ENCODE measurements around the gene AASDH. TPM values are rescaled to one million over a fixed set of nuclear protein-coding genes. Genes with fewer than 3 reads are reported as not detected.
A peak's percentile ranks its signal among the peaks of the same experiment; 100 is the strongest.

The AASDH gene
- polyA plus RNA-seq, 1 of the 3 experiments (the other 2 are of a cell fraction), result 4.4 TPM

- H3K27ac ChIP-seq (ENCODE audit: low read depth in 2 of 2, low read length in 1 of 2), result peak overlapping the region; percentile 92 to 95
- peak overlapping the region; percentile 65 for H2AFZ ChIP-seq (ENCODE audit: low read depth)
- H3K27me3 ChIP-seq (ENCODE audit: insufficient read depth), result no peaks in the 10 kb centered on the region
- peaks cover 16% of the 10 kb centered on the region for H3F3A ChIP-seq (replicated peaks; ENCODE audit: insufficient read depth)
- POLR2A ChIA-PET, result interaction anchor here (1.4 to 2.6 kb wide), 2 partner anchors 23 to 26 kb away, joined by 5 to 15 read pairs; partner anchors contain the start of genes AASDH, PAICS and PPAT
- peak overlapping the region; percentile 40 to 55; a peak in 2 of 4 replicates for H3K4me3 ChIP-seq (ENCODE audit: low read depth in 2 of 2, low read length in 1 of 2)
- CTCF ChIA-PET, result interaction anchor here (0.7 to 2.0 kb wide), 3 partner anchors 15 to 22 kb away, joined by 3 to 17 read pairs (median 4); no protein-coding TSS in a partner anchor
- H3K4me1 ChIP-seq (ENCODE audit: control insufficient read depth in 1 of 2, insufficient read depth in 2 of 2, low read depth in 1 of 2, low read length in 1 of 2), result peaks cover 5 to 22% of the 10 kb centered on the region in 2 experiments; a peak in 3 of 4 replicates
- peaks cover 56% of the 10 kb centered on the region for H3K79me2 ChIP-seq (ENCODE audit: insufficient read depth)
- no peaks in the 10 kb centered on the region for H3K9me3 ChIP-seq
- TF ChIP-seq EP300 (IDR thresholded peaks at IDR 0.05; ENCODE audit: borderline replicate concordance in 1 of 2, low read depth in 1 of 2, low read length in 1 of 2), result peak in 1 of 2 experiments; percentile 52; a peak in 1 of 4 replicates
- peak; percentile 9; the same call in 1 of the 2 replicates for TF ChIP-seq RAD21 (IDR thresholded peaks at IDR 0.05; ENCODE audit: low read length)
- no peak for TF ChIP-seq USF1 (IDR thresholded peaks at IDR 0.05; ENCODE audit: borderline replicate concordance, low read depth)
- TF ChIP-seq GATA2 (CRISPR knock-in tag; IDR thresholded peaks at IDR 0.05), result peak; percentile 30; the same call in 1 of the 2 replicates
- peak; percentile 49 for DNase-seq
- H3K36me3 ChIP-seq (replicated peaks in 1 of 2; ENCODE audit: control insufficient read depth in 1 of 2, insufficient read depth in 2 of 2, low read length in 1 of 2), result peaks cover 17 to 20% of the 10 kb centered on the region in 2 experiments
- peak overlapping the region; percentile 70 for H3K9ac ChIP-seq
- peak overlapping the region; percentile 71 for H3K4me2 ChIP-seq
- H4K20me1 ChIP-seq (ENCODE audit: insufficient read depth), result no peaks in the 10 kb centered on the region
- 7% methylated on average over 1 of the region's 1 CpG for WGBS (ENCODE audit: low lambda C conversion rate)
- H3K9me2 ChIP-seq, result no peaks in the 10 kb centered on the region
Measured at GRCh38 chr4:56409511-56410090, 22.3 kb upstream of the AASDH start.

GRCh38 chr4:56408978-56409377 lies 21.7 kb upstream of the AASDH start:
- no peaks in the 10 kb centered on the region for H4K20me1 ChIP-seq (ENCODE audit: insufficient read depth)
- H3K4me2 ChIP-seq, result peak overlapping the region; percentile 71; the same call in 1 of the 2 replicates
- POLR2A ChIA-PET, result interaction anchor here (2.6 kb wide), 1 partner anchor 27 kb away, joined by 15 read pairs; the partner anchor contains the start of genes PAICS and PPAT
- H3K79me2 ChIP-seq (ENCODE audit: insufficient read depth), result peaks cover 50% of the 10 kb centered on the region
- no peak for TF ChIP-seq JUND (IDR thresholded peaks at IDR 0.05)
- TF ChIP-seq NFIC (IDR thresholded peaks at IDR 0.05; ENCODE audit: borderline replicate concordance), result no peak
- TF ChIP-seq USF2 (IDR thresholded peaks at IDR 0.05; ENCODE audit: borderline replicate concordance, low read depth, low read length), result no peak
- no peak for TF ChIP-seq ZBTB33 (IDR thresholded peaks at IDR 0.05; ENCODE audit: borderline replicate concordance, low read depth)
- CTCF ChIA-PET, result interaction anchor here (1.1 kb wide), 1 partner anchor 136 kb away, joined by 3 read pairs; no protein-coding TSS in a partner anchor
- peaks cover 5 to 22% of the 10 kb centered on the region in 2 experiments; a peak in 3 of 4 replicates for H3K4me1 ChIP-seq (ENCODE audit: control insufficient read depth in 1 of 2, insufficient read depth in 2 of 2, low read depth in 1 of 2, low read length in 1 of 2)
- H2AFZ ChIP-seq (ENCODE audit: low read depth), result no peak overlapping the region
- peaks cover 16% of the 10 kb centered on the region for H3F3A ChIP-seq (replicated peaks; ENCODE audit: insufficient read depth)
- H3K27ac ChIP-seq (ENCODE audit: low read depth in 2 of 2, low read length in 1 of 2), result peak overlapping the region; percentile 92 to 95
- no peak overlapping the region for H3K9ac ChIP-seq
- H3K36me3 ChIP-seq (replicated peaks in 1 of 2; ENCODE audit: control insufficient read depth in 1 of 2, insufficient read depth in 2 of 2, low read length in 1 of 2), result peaks cover 21 to 25% of the 10 kb centered on the region in 2 experiments
- no peaks in the 10 kb centered on the region for H3K27me3 ChIP-seq (ENCODE audit: insufficient read depth)
- H3K9me2 ChIP-seq, result no peaks in the 10 kb centered on the region
- no peak for DNase-seq
- H3K9me3 ChIP-seq, result no peaks in the 10 kb centered on the region
- WGBS (ENCODE audit: low lambda C conversion rate), result 73% methylated on average over 2 of the region's 2 CpGs
- no peak overlapping the region for H3K4me3 ChIP-seq (ENCODE audit: low read depth in 2 of 2, low read length in 1 of 2)
